ENCODE measurements around the gene ZNF212. TPM values are rescaled to one million over a fixed set of nuclear protein-coding genes. Genes with fewer than 3 reads are reported as not detected.
"Not testable (repeated sequence)": the region's sequence is repeated elsewhere in the genome, so short reads cannot be mapped to it uniquely, and the experiment has no call there.

The ZNF212 gene
- total and polyA plus RNA-seq, 2 donors (not counting 1 experiment from before 2014, with no cell fraction given): 4.2 to 4.8 TPM

- Histone ChIP-seq H3K9ac (ENCODE audit: insufficient read depth, low read length) (no peak overlapping the region), H3K4me1 (ENCODE audit: control insufficient read depth, extremely low read depth, insufficient read depth, low read length) (peaks cover 15% of the 10 kb centered on the region), H3K27ac (ENCODE audit: insufficient read depth, low read length) (no peak overlapping the region), H3K79me2 (ENCODE audit: control insufficient read depth, insufficient read depth, low read length) (peaks cover 26% of the 10 kb centered on the region), H3K27me3 (ENCODE audit: control insufficient read depth, insufficient read depth, low read length) (no peaks in the 10 kb centered on the region), H2AFZ (ENCODE audit: low read length) (no peak overlapping the region), H3K9me3 (ENCODE audit: control insufficient read depth, insufficient read depth, low read depth, low read length) (no peaks in the 10 kb centered on the region), H3K36me3 (ENCODE audit: control insufficient read depth, insufficient read depth, low read length) (no peaks in the 10 kb centered on the region), H3K4me3 (replicated peaks in 1 of 4; ENCODE audit: control extremely low read depth in 1 of 4, insufficient read depth in 1 of 4, low read depth in 3 of 4, low read length in 4 of 4) (no peak overlapping the region), H4K20me1 (ENCODE audit: control insufficient read depth, extremely low read depth, insufficient read depth, low read length) (no peaks in the 10 kb centered on the region), H3K4me2 (ENCODE audit: extremely low read depth, insufficient read depth, low read length) (no peak overlapping the region)
- no peak for DNase-seq (ENCODE audit: low read depth in 2 of 2)
- TF ChIP-seq EZH2 (IDR thresholded peaks at IDR 0.05; ENCODE audit: low read length, missing control alignments) (no peak), CTCF (conservative IDR thresholded peaks at IDR 0.05 in 1 of 2, IDR thresholded peaks at IDR 0.05 in 1 of 2; ENCODE audit: low read depth in 1 of 2, low read length in 2 of 2) (no peak)
These were observed 5.8 kb downstream of the ZNF212 start for GRCh38 chr7:149245244-149245643.

GRCh38 chr7:149245744-149246143 lies 6.3 kb downstream of the ZNF212 start:
- no peak overlapping the region for H3K4me2 ChIP-seq (ENCODE audit: extremely low read depth, insufficient read depth, low read length)
- H3K4me3 ChIP-seq (replicated peaks in 1 of 4; ENCODE audit: control extremely low read depth in 1 of 4, insufficient read depth in 1 of 4, low read depth in 3 of 4, low read length in 4 of 4): no peak overlapping the region
- no peak overlapping the region for H3K9ac ChIP-seq (ENCODE audit: insufficient read depth, low read length)
- H3K4me1 ChIP-seq (ENCODE audit: control insufficient read depth, extremely low read depth, insufficient read depth, low read length): peaks cover 10% of the 10 kb centered on the region
- H3K79me2 ChIP-seq (ENCODE audit: control insufficient read depth, insufficient read depth, low read length): peaks cover 21% of the 10 kb centered on the region
- H3K27me3 ChIP-seq (ENCODE audit: control insufficient read depth, insufficient read depth, low read length): no peaks in the 10 kb centered on the region
- H3K36me3 ChIP-seq (ENCODE audit: control insufficient read depth, insufficient read depth, low read length): no peaks in the 10 kb centered on the region
- no peak overlapping the region for H2AFZ ChIP-seq (ENCODE audit: low read length)
- no peak for DNase-seq (ENCODE audit: low read depth in 2 of 2)
- no peaks in the 10 kb centered on the region for H4K20me1 ChIP-seq (ENCODE audit: control insufficient read depth, extremely low read depth, insufficient read depth, low read length)
- no peak overlapping the region for H3K27ac ChIP-seq (ENCODE audit: insufficient read depth, low read length)
- no peaks in the 10 kb centered on the region for H3K9me3 ChIP-seq (ENCODE audit: control insufficient read depth, insufficient read depth, low read depth, low read length)
- no peak for TF ChIP-seq CTCF (conservative IDR thresholded peaks at IDR 0.05 in 1 of 2, IDR thresholded peaks at IDR 0.05 in 1 of 2; ENCODE audit: low read depth in 1 of 2, low read length in 2 of 2)
- no peak for TF ChIP-seq EZH2 (IDR thresholded peaks at IDR 0.05; ENCODE audit: low read length, missing control alignments)

GRCh38 chr7:149248777-149249176 lies 9.3 kb downstream of the ZNF212 start:
- H3K27ac ChIP-seq (ENCODE audit: insufficient read depth, low read length): no peak overlapping the region

GRCh38 chr7:149250151-149250550 lies 10.7 kb downstream of the ZNF212 start:
- not testable (repeated sequence) for H3K4me1 ChIP-seq (ENCODE audit: control insufficient read depth, extremely low read depth, insufficient read depth, low read length); H3K4me3 ChIP-seq (replicated peaks in 1 of 4; ENCODE audit: control extremely low read depth in 1 of 4, insufficient read depth in 1 of 4, low read depth in 3 of 4, low read length in 4 of 4); H3K4me2 ChIP-seq (ENCODE audit: extremely low read depth, insufficient read depth, low read length); H3K27me3 ChIP-seq (ENCODE audit: control insufficient read depth, insufficient read depth, low read length); DNase-seq (ENCODE audit: low read depth in 2 of 2); H4K20me1 ChIP-seq (ENCODE audit: control insufficient read depth, extremely low read depth, insufficient read depth, low read length); H2AFZ ChIP-seq (ENCODE audit: low read length); H3K9ac ChIP-seq (ENCODE audit: insufficient read depth, low read length); H3K9me3 ChIP-seq (ENCODE audit: control insufficient read depth, insufficient read depth, low read depth, low read length); H3K27ac ChIP-seq (ENCODE audit: insufficient read depth, low read length)
- peaks cover 13% of the 10 kb centered on the region for H3K79me2 ChIP-seq (ENCODE audit: control insufficient read depth, insufficient read depth, low read length)
- H3K36me3 ChIP-seq (ENCODE audit: control insufficient read depth, insufficient read depth, low read length): peaks cover 14% of the 10 kb centered on the region

More at GRCh38 chr7:149248777-149249176, 9.3 kb downstream of the ZNF212 start:
- Histone ChIP-seq H4K20me1 (ENCODE audit: control insufficient read depth, extremely low read depth, insufficient read depth, low read length) (no peaks in the 10 kb centered on the region), H3K4me1 (ENCODE audit: control insufficient read depth, extremely low read depth, insufficient read depth, low read length) (peaks cover 8% of the 10 kb centered on the region), H3K27me3 (ENCODE audit: control insufficient read depth, insufficient read depth, low read length) (no peaks in the 10 kb centered on the region), H3K79me2 (ENCODE audit: control insufficient read depth, insufficient read depth, low read length) (peaks cover 13% of the 10 kb centered on the region), H3K36me3 (ENCODE audit: control insufficient read depth, insufficient read depth, low read length) (peaks cover 10% of the 10 kb centered on the region), H3K9ac (ENCODE audit: insufficient read depth, low read length) (no peak overlapping the region), H3K9me3 (ENCODE audit: control insufficient read depth, insufficient read depth, low read depth, low read length) (no peaks in the 10 kb centered on the region), H3K4me3 (replicated peaks in 1 of 4; ENCODE audit: control extremely low read depth in 1 of 4, insufficient read depth in 1 of 4, low read depth in 3 of 4, low read length in 4 of 4) (no peak overlapping the region), H3K4me2 (ENCODE audit: extremely low read depth, insufficient read depth, low read length) (no peak overlapping the region), H2AFZ (ENCODE audit: low read length) (no peak overlapping the region)
- no peak for DNase-seq (ENCODE audit: low read depth in 2 of 2)
- TF ChIP-seq EZH2 (IDR thresholded peaks at IDR 0.05; ENCODE audit: low read length, missing control alignments): no peak

GRCh38 chr7:149251518-149251917 lies 12.1 kb downstream of the ZNF212 start:
- not testable (repeated sequence) for H3K9me3 ChIP-seq (ENCODE audit: control insufficient read depth, insufficient read depth, low read depth, low read length); H2AFZ ChIP-seq (ENCODE audit: low read length); H4K20me1 ChIP-seq (ENCODE audit: control insufficient read depth, extremely low read depth, insufficient read depth, low read length); H3K4me3 ChIP-seq (replicated peaks in 1 of 4; ENCODE audit: control extremely low read depth in 1 of 4, insufficient read depth in 1 of 4, low read depth in 3 of 4, low read length in 4 of 4); H3K9ac ChIP-seq (ENCODE audit: insufficient read depth, low read length); DNase-seq (ENCODE audit: low read depth in 2 of 2); H3K27me3 ChIP-seq (ENCODE audit: control insufficient read depth, insufficient read depth, low read length); H3K27ac ChIP-seq (ENCODE audit: insufficient read depth, low read length); H3K4me1 ChIP-seq (ENCODE audit: control insufficient read depth, extremely low read depth, insufficient read depth, low read length); H3K79me2 ChIP-seq (ENCODE audit: control insufficient read depth, insufficient read depth, low read length); H3K4me2 ChIP-seq (ENCODE audit: extremely low read depth, insufficient read depth, low read length)
- peaks cover 14% of the 10 kb centered on the region for H3K36me3 ChIP-seq (ENCODE audit: control insufficient read depth, insufficient read depth, low read length)

Data from fibroblast of lung (primary cell).